Measurements from ENCODE around the gene ZNF691. TPM values are rescaled to one million over a fixed set of nuclear protein-coding genes. Genes with fewer than 3 reads are reported as not detected.

Gene ZNF691
- polyA plus RNA-seq, 2 of the 4 experiments (the other 2 are of a cell fraction): 4.8 to 6.2 TPM

GRCh38 chr1:42841010-42841409 lies 5.4 kb upstream of the ZNF691 start:
- H3K4me1 ChIP-seq: peaks cover 8% of the 10 kb centered on the region; the same call in 2 of the 3 replicates
- CTCF ChIA-PET: interaction anchor here (0.5 to 1.3 kb wide), 2 partner anchors 10 to 74 kb away, joined by 3 read pairs; partner anchors contain the start of genes C1orf50 and P3H1
- POLR2A ChIA-PET: no interaction called here
- H3K4me2 ChIP-seq: no peak overlapping the region
- H3K4me3 ChIP-seq: no peak overlapping the region
- no peak overlapping the region for H3K27ac ChIP-seq
- ATAC-seq (no peak), DNase-seq (ENCODE audit: low read depth in 1 of 2, low spot score in 1 of 2) (no peak), FAIRE-seq (no peak)
- WGBS (ENCODE audit: missing lambda C conversion rate): 72% methylated on average over 3 of the region's 3 CpGs
- H3K9me3 ChIP-seq: no peaks in the 10 kb centered on the region
- no peak for TF ChIP-seq BHLHE40 (IDR thresholded peaks at IDR 0.05; ENCODE audit: low read depth, low read length)
- TF ChIP-seq, protein P1, sequence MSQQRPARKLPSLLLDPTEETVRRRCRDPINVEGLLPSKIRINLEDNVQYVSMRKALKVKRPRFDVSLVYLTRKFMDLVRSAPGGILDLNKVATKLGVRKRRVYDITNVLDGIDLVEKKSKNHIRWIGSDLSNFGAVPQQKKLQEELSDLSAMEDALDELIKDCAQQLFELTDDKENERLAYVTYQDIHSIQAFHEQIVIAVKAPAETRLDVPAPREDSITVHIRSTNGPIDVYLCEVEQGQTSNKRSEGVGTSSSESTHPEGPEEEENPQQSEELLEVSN (IDR thresholded peaks at IDR 0.05; ENCODE audit: borderline replicate concordance, low read depth): no peak
- TF ChIP-seq RAD21 (conservative IDR thresholded peaks at IDR 0.05 in 1 of 2, IDR thresholded peaks at IDR 0.05 in 1 of 2): no peak
- TF ChIP-seq CBX2 (IDR thresholded peaks at IDR 0.05; ENCODE audit: borderline replicate concordance, low read depth): no peak
- no peak for TF ChIP-seq GATA3 (IDR thresholded peaks at IDR 0.05; ENCODE audit: borderline replicate concordance)
- TF ChIP-seq FOSB (CRISPR knock-in tag; IDR thresholded peaks at IDR 0.05): no peak
- no peak for TF ChIP-seq TFCP2L1 (CRISPR knock-in tag; IDR thresholded peaks at IDR 0.05)
- TF ChIP-seq KDM5A (IDR thresholded peaks at IDR 0.05): no peak

DNA sequence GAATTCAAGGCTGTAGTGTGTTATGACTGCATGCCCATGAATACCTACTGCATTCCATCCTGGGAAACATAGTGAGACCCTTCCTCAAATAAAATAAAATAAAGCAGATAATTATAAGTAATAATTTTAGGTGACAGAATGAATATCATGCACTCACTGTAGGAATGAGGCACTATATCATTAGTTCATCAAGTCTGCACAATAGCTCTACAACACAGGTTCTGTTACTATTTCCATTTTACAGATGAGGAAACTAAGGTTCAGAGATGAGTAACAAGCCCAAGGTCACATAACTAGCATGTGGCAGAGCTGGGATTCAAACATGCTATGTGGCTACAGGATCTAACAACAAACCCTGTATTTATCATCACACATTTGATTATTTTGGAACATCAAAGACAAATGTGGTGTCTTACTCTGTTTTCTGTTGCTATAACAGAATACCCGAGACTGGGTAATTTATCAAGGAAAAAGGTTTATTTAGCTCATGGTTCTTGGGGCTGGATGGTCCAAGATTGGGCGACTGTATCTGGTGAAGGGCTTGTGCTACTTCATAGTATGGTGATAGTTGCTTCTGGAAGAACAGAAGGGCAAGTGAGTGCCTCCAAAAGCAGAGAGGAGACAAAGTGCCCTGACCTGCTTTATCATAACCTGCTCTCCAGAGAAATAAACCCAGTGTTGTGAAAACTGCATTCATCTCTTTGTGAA lies 4.8 kb upstream of the ZNF691 start:
- WGBS (ENCODE audit: missing lambda C conversion rate): 83% methylated on average over 2 of the region's 2 CpGs
- CTCF ChIA-PET: interaction anchor here (1.3 kb wide), 1 partner anchor 11 kb away, joined by 3 read pairs; no protein-coding TSS in a partner anchor
- ATAC-seq: no peak
- POLR2A ChIA-PET: no interaction called here
- TF ChIP-seq EHF (CRISPR knock-in tag; IDR thresholded peaks at IDR 0.05) (no peak), RNF2 (IDR thresholded peaks at IDR 0.05; ENCODE audit: borderline replicate concordance, low read depth) (no peak), CBX2 (IDR thresholded peaks at IDR 0.05; ENCODE audit: borderline replicate concordance, low read depth) (no peak), HEYL (CRISPR knock-in tag; IDR thresholded peaks at IDR 0.05) (no peak), KDM5A (IDR thresholded peaks at IDR 0.05) (no peak), ZC3H11A (IDR thresholded peaks at IDR 0.05) (no peak), RAD21 (conservative IDR thresholded peaks at IDR 0.05 in 1 of 2, IDR thresholded peaks at IDR 0.05 in 1 of 2) (no peak), MAFK (IDR thresholded peaks at IDR 0.05; ENCODE audit: partially characterized antibody) (no peak), HOXB5 (CRISPR knock-in tag; IDR thresholded peaks at IDR 0.05) (no peak), HDAC2 (IDR thresholded peaks at IDR 0.05) (no peak), NR3C1 (IDR thresholded peaks at IDR 0.05) (no peak), NFE2L2 (conservative IDR thresholded peaks at IDR 0.05; ENCODE audit: low read length) (no peak), SREBF2 (IDR thresholded peaks at IDR 0.05) (no peak), GATA3 (IDR thresholded peaks at IDR 0.05; ENCODE audit: borderline replicate concordance) (no peak), RFX5 (IDR thresholded peaks at IDR 0.05) (no peak), TFCP2L1 (CRISPR knock-in tag; IDR thresholded peaks at IDR 0.05) (no peak)
- TF ChIP-seq, protein P2, sequence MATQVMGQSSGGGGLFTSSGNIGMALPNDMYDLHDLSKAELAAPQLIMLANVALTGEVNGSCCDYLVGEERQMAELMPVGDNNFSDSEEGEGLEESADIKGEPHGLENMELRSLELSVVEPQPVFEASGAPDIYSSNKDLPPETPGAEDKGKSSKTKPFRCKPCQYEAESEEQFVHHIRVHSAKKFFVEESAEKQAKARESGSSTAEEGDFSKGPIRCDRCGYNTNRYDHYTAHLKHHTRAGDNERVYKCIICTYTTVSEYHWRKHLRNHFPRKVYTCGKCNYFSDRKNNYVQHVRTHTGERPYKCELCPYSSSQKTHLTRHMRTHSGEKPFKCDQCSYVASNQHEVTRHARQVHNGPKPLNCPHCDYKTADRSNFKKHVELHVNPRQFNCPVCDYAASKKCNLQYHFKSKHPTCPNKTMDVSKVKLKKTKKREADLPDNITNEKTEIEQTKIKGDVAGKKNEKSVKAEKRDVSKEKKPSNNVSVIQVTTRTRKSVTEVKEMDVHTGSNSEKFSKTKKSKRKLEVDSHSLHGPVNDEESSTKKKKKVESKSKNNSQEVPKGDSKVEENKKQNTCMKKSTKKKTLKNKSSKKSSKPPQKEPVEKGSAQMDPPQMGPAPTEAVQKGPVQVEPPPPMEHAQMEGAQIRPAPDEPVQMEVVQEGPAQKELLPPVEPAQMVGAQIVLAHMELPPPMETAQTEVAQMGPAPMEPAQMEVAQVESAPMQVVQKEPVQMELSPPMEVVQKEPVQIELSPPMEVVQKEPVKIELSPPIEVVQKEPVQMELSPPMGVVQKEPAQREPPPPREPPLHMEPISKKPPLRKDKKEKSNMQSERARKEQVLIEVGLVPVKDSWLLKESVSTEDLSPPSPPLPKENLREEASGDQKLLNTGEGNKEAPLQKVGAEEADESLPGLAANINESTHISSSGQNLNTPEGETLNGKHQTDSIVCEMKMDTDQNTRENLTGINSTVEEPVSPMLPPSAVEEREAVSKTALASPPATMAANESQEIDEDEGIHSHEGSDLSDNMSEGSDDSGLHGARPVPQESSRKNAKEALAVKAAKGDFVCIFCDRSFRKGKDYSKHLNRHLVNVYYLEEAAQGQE (IDR thresholded peaks at IDR 0.05): no peak
- Histone ChIP-seq H3K27ac (no peak overlapping the region), H3K4me2 (no peak overlapping the region), H3K4me3 (no peak overlapping the region), H3K4me1 (peaks cover 8% of the 10 kb centered on the region; the same call in 2 of the 3 replicates), H3K9me3 (no peaks in the 10 kb centered on the region)
- FAIRE-seq: no peak
- no peak for DNase-seq (ENCODE audit: low read depth in 1 of 2, low spot score in 1 of 2)

Measured in A549 (cell line).